NCI-H146 (cell line): ENCODE data around the gene BUD23.
"Not testable (repeated sequence)": the region's sequence is repeated elsewhere in the genome, so short reads cannot be mapped to it uniquely, and the experiment has no call there.

Experiments
- DNase-seq: peaks from one replicate; lab custom pipeline; 2025; lab: John Stamatoyannopoulos, UW

Gene BUD23

GRCh38 chr7:73683056-73683787 is at the start of gene BUD23, which contains the start of gene DNAJC30:
BUD23 (plus strand) TSS chr7:73683597; CDS start chr7:73683626, 29 bp downstream.
DNAJC30 (minus strand) TSS chr7:73683453; CDS start chr7:73683423, 30 bp downstream.
- DNase-seq = peak; percentile 98

- no peak for DNase-seq
These were observed 49.6 kb upstream of the BUD23 start for GRCh38 chr7:73633844-73634243.

GRCh38 chr7:73635428-73636200 is 47.8 kb upstream of the BUD23 start:
- no peak for DNase-seq

- DNase-seq = no peak
These were observed 44.5 kb upstream of the BUD23 start for GRCh38 chr7:73638911-73639310.

- DNase-seq = no peak
These were observed 40.6 kb upstream of the BUD23 start for GRCh38 chr7:73642834-73643233.

GRCh38 chr7:73644688-73645286 is 38.6 kb upstream of the BUD23 start:
- DNase-seq = no peak

GRCh38 chr7:73645643-73646174 is 37.7 kb upstream of the BUD23 start:
- no peak for DNase-seq

- no peak for DNase-seq
These were observed 36.3 kb upstream of the BUD23 start for GRCh38 chr7:73646785-73647724.

- peak; percentile 73 for DNase-seq
These were observed 35.4 kb upstream of the BUD23 start for GRCh38 chr7:73647725-73648592.

- no peak for DNase-seq
These were observed 34.6 kb upstream of the BUD23 start for GRCh38 chr7:73648593-73649332.

GRCh38 chr7:73649576-73649975 is 33.8 kb upstream of the BUD23 start:
- no peak for DNase-seq

- no peak for DNase-seq
These were observed 32.9 kb upstream of the BUD23 start for GRCh38 chr7:73650524-73650923.

- no peak for DNase-seq
These were observed 30.9 kb upstream of the BUD23 start for GRCh38 chr7:73652541-73652949.

- not testable (repeated sequence) for DNase-seq
These were observed 28.1 kb upstream of the BUD23 start for GRCh38 chr7:73655309-73655708.

- no peak for DNase-seq
These were observed 23.4 kb upstream of the BUD23 start for GRCh38 chr7:73659983-73660382.

GRCh38 chr7:73660594-73660993 is 22.8 kb upstream of the BUD23 start:
- DNase-seq = not testable (repeated sequence)

GRCh38 chr7:73663033-73663432 is 20.4 kb upstream of the BUD23 start:
- no peak for DNase-seq

GRCh38 chr7:73667344-73668102 is 15.9 kb upstream of the BUD23 start, which contains the start of gene VPS37D:
VPS37D (plus strand) TSS chr7:73667831; CDS start chr7:73667959, 128 bp downstream.
- DNase-seq = peak; percentile 87
